Thyroid gland (tissue), 4 donors: ENCODE data around the gene EN2.

Experiments used
- POLR2A ChIP-seq, 2 donors: fragments of 450-650 bp; IDR thresholded peaks; one replicate each; pipeline ENCODE4 v1.6.1; 2017; ENCODE audit warnings: antibody characterized with exemption in 2 of 2, mild to moderate bottlenecking in 2 of 2, moderate library complexity in 1 of 2
- TF ChIP-seq, protein P1 (sequence below), 6 experiments: fragments of 200-600 bp in 3 of 6; fragments of 450-650 bp in 3 of 6; sonication (generic) in 3 of 6; IDR thresholded peaks; one replicate each; pipeline ENCODE4 v1.5.1; 2016 to 2019; ENCODE audit warnings: antibody characterized with exemption in 6 of 6, mild to moderate bottlenecking in 2 of 6, inconsistent platforms in 1 of 6, moderate library complexity in 1 of 6

DNA sequence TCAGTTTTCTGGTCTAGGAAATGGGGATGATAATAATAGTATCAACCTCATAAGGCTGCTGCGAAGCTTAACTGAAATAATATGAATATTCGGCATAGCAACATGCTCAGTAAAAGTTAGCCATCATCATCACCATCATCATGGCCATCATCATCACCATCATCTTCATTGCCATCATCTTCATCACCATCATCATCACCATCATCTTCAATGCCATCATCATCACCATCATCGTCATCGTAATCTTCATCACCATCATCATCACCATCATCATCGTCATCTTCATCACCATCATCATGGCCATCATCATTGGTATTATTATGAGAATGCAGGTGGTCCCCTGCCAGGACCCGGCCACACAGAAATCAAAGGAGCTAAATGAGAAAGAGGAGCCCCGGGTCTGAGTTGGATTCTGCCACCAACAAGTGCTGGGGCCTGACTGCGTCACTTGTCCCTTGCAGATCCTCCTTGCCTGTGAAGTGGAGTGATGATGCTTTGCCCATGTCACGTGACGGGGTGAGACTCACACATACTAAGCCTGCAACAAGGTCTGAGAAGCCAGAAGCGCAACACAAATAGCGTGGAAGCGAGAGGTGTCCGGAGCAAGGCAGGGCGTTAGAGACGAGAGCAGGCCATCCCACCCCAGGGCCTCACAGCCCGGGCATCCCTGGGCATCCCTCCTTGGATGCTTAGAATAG is 46.1 kb upstream of the EN2 start:
- TF ChIP-seq, protein P1, sequence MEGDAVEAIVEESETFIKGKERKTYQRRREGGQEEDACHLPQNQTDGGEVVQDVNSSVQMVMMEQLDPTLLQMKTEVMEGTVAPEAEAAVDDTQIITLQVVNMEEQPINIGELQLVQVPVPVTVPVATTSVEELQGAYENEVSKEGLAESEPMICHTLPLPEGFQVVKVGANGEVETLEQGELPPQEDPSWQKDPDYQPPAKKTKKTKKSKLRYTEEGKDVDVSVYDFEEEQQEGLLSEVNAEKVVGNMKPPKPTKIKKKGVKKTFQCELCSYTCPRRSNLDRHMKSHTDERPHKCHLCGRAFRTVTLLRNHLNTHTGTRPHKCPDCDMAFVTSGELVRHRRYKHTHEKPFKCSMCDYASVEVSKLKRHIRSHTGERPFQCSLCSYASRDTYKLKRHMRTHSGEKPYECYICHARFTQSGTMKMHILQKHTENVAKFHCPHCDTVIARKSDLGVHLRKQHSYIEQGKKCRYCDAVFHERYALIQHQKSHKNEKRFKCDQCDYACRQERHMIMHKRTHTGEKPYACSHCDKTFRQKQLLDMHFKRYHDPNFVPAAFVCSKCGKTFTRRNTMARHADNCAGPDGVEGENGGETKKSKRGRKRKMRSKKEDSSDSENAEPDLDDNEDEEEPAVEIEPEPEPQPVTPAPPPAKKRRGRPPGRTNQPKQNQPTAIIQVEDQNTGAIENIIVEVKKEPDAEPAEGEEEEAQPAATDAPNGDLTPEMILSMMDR (IDR thresholded peaks at IDR 0.05), result no peak
- no peak for TF ChIP-seq POLR2A (IDR thresholded peaks at IDR 0.05)
